SK-MEL-5 (cell line): ENCODE data around the gene PPP2R2B. TPM values are rescaled to one million over a fixed set of nuclear protein-coding genes. Genes with fewer than 3 reads are reported as not detected.
A peak's percentile ranks its signal among the peaks of the same experiment; 100 is the strongest.

Source experiments
- DNase-seq: peaks from one replicate; pipeline ENCODE4 v3.0.0-alpha.2; 2016; ENCODE audit warnings: low read depth, low spot score
- in situ Hi-C: cut with HindIII; loops from 2 replicates; pipeline ENCODE4 v1.10.0; 2016; ENCODE audit warnings: low sequenced_read_pairs, high pct_unique_total_duplicates, low pct_unique_long_range_greater_than_20kb
- small RNA-seq, 2 experiments: library from RNA; depleted of rRNA; stranded (forward); fragments of <200 nt; gene quantifications; one replicate each; pipeline ENCODE3, GENCODE V24; 2014
- total RNA-seq: library from RNA; depleted of rRNA; stranded (reverse); fragments of >200 nt; shearing (Covaris generic); gene quantifications from 2 replicates; pipeline ENCODE4 v1.2.3, GENCODE V29; 2014

The PPP2R2B gene
- total RNA-seq, 1 experiment from 2014 or later: not detected

- in situ Hi-C loops: no loop called here
- no peak for DNase-seq
Observed at GRCh38 chr5:146533882-146534281, 344.7 kb downstream of the PPP2R2B start.

- peak; percentile 87 for DNase-seq
Observed at GRCh38 chr5:146533260-146533857, 345.2 kb downstream of the PPP2R2B start.

More at GRCh38 chr5:146533260-146533857, 345.2 kb downstream of the PPP2R2B start:
- in situ Hi-C loops: no loop called here

Small RNAs within 50 kb of the gene (small RNA-seq; reads per million reads assigned to genes)
- gene RN7SL791P: 0 to 0.57 reads per million in 2 experiments
